Trophoblast cell (in vitro differentiated cells and primary cell): ENCODE results near the gene KRTAP1-4.

Experiments
- DNase-seq, 2 donors: peaks; one replicate each; pipeline ENCODE4 v3.0.0-alpha.2; 2016
- H2AFZ ChIP-seq: 2 replicates; pipeline ENCODE4 v1.6.1; 2013; ENCODE audit warnings: low read length, moderate library complexity, mild to moderate bottlenecking; ENCODE audit not compliant: insufficient read depth, poor library complexity
- H2AK5ac ChIP-seq: 2 replicates; pipeline ENCODE4 v1.6.1; 2013; ENCODE audit warnings: mild to moderate bottlenecking, low read length
- H2BK120ac ChIP-seq: 2 replicates; pipeline ENCODE4 v1.6.1; 2013; ENCODE audit warnings: low read length, mild to moderate bottlenecking, moderate library complexity; ENCODE audit not compliant: insufficient read depth, poor library complexity
- H2BK12ac ChIP-seq: 2 replicates; pipeline ENCODE4 v1.6.1; 2013; ENCODE audit warnings: mild to moderate bottlenecking, low read length, moderate library complexity
- H2BK5ac ChIP-seq: 2 replicates; pipeline ENCODE4 v1.6.1; 2013; ENCODE audit warnings: low read length, low read depth, moderate library complexity, mild to moderate bottlenecking; ENCODE audit not compliant: poor library complexity
- H3K14ac ChIP-seq: 2 replicates; pipeline ENCODE4 v1.6.1; 2013; ENCODE audit warnings: mild to moderate bottlenecking, low read length
- H3K18ac ChIP-seq: 2 replicates; pipeline ENCODE4 v1.6.1; 2013; ENCODE audit warnings: mild to moderate bottlenecking, low read length
- H3K23ac ChIP-seq: 2 replicates; pipeline ENCODE4 v1.6.1; 2013; ENCODE audit warnings: low read length
- H3K27ac ChIP-seq: 2 replicates; pipeline ENCODE4 v1.5.1; 2013; ENCODE audit warnings: low read depth, mild to moderate bottlenecking, inconsistent platforms, low read length, moderate library complexity
- H3K27me3 ChIP-seq: 2 replicates; pipeline ENCODE4 v1.6.1; 2013; ENCODE audit warnings: inconsistent platforms, mild to moderate bottlenecking, low read length, moderate library complexity; ENCODE audit not compliant: insufficient read depth
- H3K36me3 ChIP-seq, 2 experiments: 1 replicate in 1 of 2; 2 replicates in 1 of 2; pipeline ENCODE4 v1.6.1; 2013; ENCODE audit warnings: low read length in 2 of 2, mild to moderate bottlenecking in 2 of 2, moderate library complexity in 1 of 2; ENCODE audit not compliant: insufficient read depth in 2 of 2, control insufficient read depth in 1 of 2
- H3K4ac ChIP-seq: 2 replicates; pipeline ENCODE4 v1.6.1; 2013; ENCODE audit warnings: low read depth, mild to moderate bottlenecking, low read length, moderate library complexity
- H3K4me1 ChIP-seq, 2 experiments: 1 replicate in 1 of 2; 2 replicates in 1 of 2; pipeline ENCODE4 v1.6.1; 2013; ENCODE audit warnings: low read length in 2 of 2, mild to moderate bottlenecking in 2 of 2, moderate library complexity in 1 of 2; ENCODE audit not compliant: insufficient read depth in 2 of 2, control insufficient read depth in 1 of 2
- H3K4me2 ChIP-seq: 2 replicates; pipeline ENCODE4 v1.6.1; 2013; ENCODE audit warnings: inconsistent platforms, mild to moderate bottlenecking, low read length, moderate library complexity
- H3K4me3 ChIP-seq: 2 replicates; pipeline ENCODE4 v1.5.1; 2013; ENCODE audit warnings: mild to moderate bottlenecking, low read depth, low read length, inconsistent platforms
- H3K79me1 ChIP-seq: one replicate; pipeline ENCODE4 v1.6.1; 2013; ENCODE audit warnings: low read length
- H3K79me2 ChIP-seq: 2 replicates; pipeline ENCODE4 v1.6.1; 2013; ENCODE audit warnings: low read length, mild to moderate bottlenecking; ENCODE audit not compliant: control insufficient read depth, insufficient read depth, poor library complexity
- H3K9ac ChIP-seq: 2 replicates; pipeline ENCODE4 v1.6.1; 2013; ENCODE audit warnings: mild to moderate bottlenecking, low read length
- H3K9me3 ChIP-seq: 2 replicates; pipeline ENCODE4 v1.6.1; 2013; ENCODE audit warnings: low read depth, mild to moderate bottlenecking, control low read depth, inconsistent platforms, low read length; ENCODE audit not compliant: insufficient read depth
- H4K12ac ChIP-seq: 2 replicates; pipeline ENCODE4 v1.6.1; 2013; ENCODE audit warnings: low read depth, mild to moderate bottlenecking, low read length, moderate library complexity
- H4K8ac ChIP-seq: 2 replicates; pipeline ENCODE4 v1.6.1; 2013; ENCODE audit warnings: low read depth, mild to moderate bottlenecking, low read length, moderate library complexity
- H4K91ac ChIP-seq: one replicate; pipeline ENCODE4 v1.6.1; 2013; ENCODE audit warnings: low read depth, mild to moderate bottlenecking, low read length, moderate library complexity
- WGBS: extraction: QIAGEN DNeasy Blood & Tissue Kit; methylation state at CpG from one replicate; pipeline ENCODE4 v1.1.7; 2013; ENCODE audit warnings: missing lambda C conversion rate; ENCODE audit not compliant: insufficient read length, insufficient coverage; ENCODE audit errors: extremely low coverage; 5-methylcytosine and 5-hydroxymethylcytosine counted together

The KRTAP1-4 gene

GRCh38 chr17:40984226-40984625, 45.8 kb downstream of the KRTAP1-4 start, which contains the start of gene KRT40:
TSS of gene KRT40 (minus strand) at chr17:40984326. CDS start at chr17:40984273, 53 bp downstream.
- Histone ChIP-seq H3K27ac (no peak within 1 kb of the TSS), H3K4me2 (no peak within 1 kb of the TSS), H4K8ac (no peak within 1 kb of the TSS), H3K4me1 (peaks cover 6 to 9% of the 10 kb centered on the region in 2 experiments), H3K9ac (no peak within 1 kb of the TSS), H3K14ac (no peak within 1 kb of the TSS), H4K91ac (no peak within 1 kb of the TSS), H3K79me2 (no peaks in the 10 kb centered on the region), H4K12ac (no peak within 1 kb of the TSS), H3K4ac (no peak within 1 kb of the TSS), H2AFZ (no peak within 1 kb of the TSS), H3K18ac (no peak within 1 kb of the TSS), H3K79me1 (no peaks in the 10 kb centered on the region), H2BK12ac (no peak within 1 kb of the TSS), H3K9me3 (no peaks in the 10 kb centered on the region), H2BK5ac (no peak within 1 kb of the TSS), H3K23ac (no peak within 1 kb of the TSS), H3K4me3 (no peak within 1 kb of the TSS), H2AK5ac (no peak within 1 kb of the TSS), H2BK120ac (no peak within 1 kb of the TSS), H3K36me3 (no peaks in the 10 kb centered on the region), H3K27me3 (no peaks in the 10 kb centered on the region)
- no peak for DNase-seq
- no CpG with 5 or more reads among the region's 3 CpGs for WGBS

DNA sequence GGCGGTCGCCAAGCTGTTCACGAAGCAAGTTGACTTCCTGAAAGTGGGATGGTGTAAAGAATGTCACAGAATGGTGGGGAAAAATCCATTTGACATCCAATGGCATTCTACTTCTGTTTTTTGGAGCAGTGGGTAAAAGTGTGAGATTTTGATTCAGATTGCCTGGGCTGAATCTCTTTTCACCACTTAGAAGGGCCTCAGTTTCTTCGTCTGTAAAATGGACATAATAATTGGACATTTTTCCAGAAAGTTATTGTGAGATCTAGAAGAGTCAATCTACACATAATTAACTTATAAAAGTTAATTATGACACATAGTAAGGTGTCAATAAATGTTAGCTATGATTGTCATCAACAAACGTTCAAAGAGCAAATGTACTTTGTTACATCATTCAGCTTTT, 48.9 kb downstream of the KRTAP1-4 start:
- no peak overlapping the region for H3K4me3 ChIP-seq
- H3K23ac ChIP-seq: no peak overlapping the region
- no peak overlapping the region for H3K9ac ChIP-seq

DNA sequence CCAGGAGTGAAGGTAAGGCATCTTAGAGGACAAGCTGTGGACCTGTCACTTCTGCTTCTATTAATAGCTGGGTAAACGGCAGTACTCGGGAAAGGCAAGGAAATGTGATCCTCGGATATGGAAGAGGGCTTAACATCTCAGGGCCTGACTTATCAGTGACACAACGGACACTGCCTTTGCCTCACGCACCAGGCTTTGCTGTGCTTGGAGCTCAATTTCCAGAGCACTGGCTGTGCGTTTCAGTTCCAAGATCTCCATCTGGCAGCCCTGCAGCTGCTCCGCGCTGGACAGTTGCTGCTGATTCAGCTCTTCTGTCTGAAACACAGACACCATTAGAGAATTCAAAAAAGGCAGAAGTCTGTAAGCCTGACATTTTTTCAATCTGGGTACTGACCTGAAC, 49.4 kb downstream of the KRTAP1-4 start:
- no peak overlapping the region for H4K12ac ChIP-seq
- H3K4me3 ChIP-seq: no peak overlapping the region
- DNase-seq: no peak
- no peak overlapping the region for H4K8ac ChIP-seq
- WGBS: no CpG with 5 or more reads among the region's 8 CpGs
- H3K9me3 ChIP-seq: no peaks in the 10 kb centered on the region
- H2BK5ac ChIP-seq: no peak overlapping the region
- no peak overlapping the region for H3K14ac ChIP-seq
- H2BK120ac ChIP-seq: no peak overlapping the region
- peak overlapping the region; percentile 7 for H3K4me2 ChIP-seq
- H3K4ac ChIP-seq: no peak overlapping the region
- no peak overlapping the region for H4K91ac ChIP-seq
- no peaks in the 10 kb centered on the region for H3K79me2 ChIP-seq
- no peak overlapping the region for H3K9ac ChIP-seq
- no peak overlapping the region for H2BK12ac ChIP-seq
- no peaks in the 10 kb centered on the region for H3K36me3 ChIP-seq
- H3K23ac ChIP-seq: no peak overlapping the region
- peaks cover 7 to 16% of the 10 kb centered on the region in 2 experiments for H3K4me1 ChIP-seq
- H2AFZ ChIP-seq: no peak overlapping the region
- H2AK5ac ChIP-seq: no peak overlapping the region
- no peak overlapping the region for H3K18ac ChIP-seq
- H3K27me3 ChIP-seq: no peaks in the 10 kb centered on the region
- peak overlapping the region; percentile 20 for H3K27ac ChIP-seq
- H3K79me1 ChIP-seq: peaks cover 3% of the 10 kb centered on the region

More for the DNA sequence above, 48.9 kb downstream of the KRTAP1-4 start:
- Histone ChIP-seq H3K4me1 (peaks cover 7 to 16% of the 10 kb centered on the region in 2 experiments), H2BK12ac (no peak overlapping the region), H3K9me3 (no peaks in the 10 kb centered on the region), H3K79me1 (peaks cover 3% of the 10 kb centered on the region), H2BK120ac (no peak overlapping the region), H2AFZ (no peak overlapping the region), H4K91ac (no peak overlapping the region), H3K36me3 (no peaks in the 10 kb centered on the region), H3K27me3 (no peaks in the 10 kb centered on the region), H3K4ac (no peak overlapping the region), H2BK5ac (no peak overlapping the region), H3K18ac (no peak overlapping the region), H2AK5ac (no peak overlapping the region), H3K14ac (no peak overlapping the region), H3K4me2 (no peak overlapping the region), H4K12ac (no peak overlapping the region), H3K27ac (peak overlapping the region; percentile 20), H4K8ac (no peak overlapping the region), H3K79me2 (no peaks in the 10 kb centered on the region)
- DNase-seq: no peak
- WGBS: no CpG with 5 or more reads among the region's 5 CpGs

GRCh38 chr17:40980117-40980516, 49.9 kb downstream of the KRTAP1-4 start:
- peaks cover 7 to 16% of the 10 kb centered on the region in 2 experiments for H3K4me1 ChIP-seq
- no peak overlapping the region for H2AK5ac ChIP-seq
- H4K8ac ChIP-seq: no peak overlapping the region
- no peak overlapping the region for H3K18ac ChIP-seq
- H2BK120ac ChIP-seq: no peak overlapping the region
- H3K9ac ChIP-seq: no peak overlapping the region
- H3K14ac ChIP-seq: no peak overlapping the region
- H3K27ac ChIP-seq: peak overlapping the region; percentile 6
- no peaks in the 10 kb centered on the region for H3K36me3 ChIP-seq
- H2BK12ac ChIP-seq: no peak overlapping the region
- H3K4me2 ChIP-seq: peak overlapping the region; percentile 7
- WGBS: no CpG with 5 or more reads among the region's 3 CpGs
- H4K12ac ChIP-seq: no peak overlapping the region
- no peaks in the 10 kb centered on the region for H3K27me3 ChIP-seq
- no peak overlapping the region for H2AFZ ChIP-seq
- no peak overlapping the region for H3K4ac ChIP-seq
- no peak overlapping the region for H3K4me3 ChIP-seq
- no peak overlapping the region for H3K23ac ChIP-seq
- no peaks in the 10 kb centered on the region for H3K79me2 ChIP-seq
- no peak overlapping the region for H4K91ac ChIP-seq
- no peak overlapping the region for H2BK5ac ChIP-seq
- no peak for DNase-seq
- H3K79me1 ChIP-seq: peaks cover 3% of the 10 kb centered on the region
- H3K9me3 ChIP-seq: no peaks in the 10 kb centered on the region
